Measurements from ENCODE around the gene ALDH3B1.

ALDH3B1 gene

DNA sequence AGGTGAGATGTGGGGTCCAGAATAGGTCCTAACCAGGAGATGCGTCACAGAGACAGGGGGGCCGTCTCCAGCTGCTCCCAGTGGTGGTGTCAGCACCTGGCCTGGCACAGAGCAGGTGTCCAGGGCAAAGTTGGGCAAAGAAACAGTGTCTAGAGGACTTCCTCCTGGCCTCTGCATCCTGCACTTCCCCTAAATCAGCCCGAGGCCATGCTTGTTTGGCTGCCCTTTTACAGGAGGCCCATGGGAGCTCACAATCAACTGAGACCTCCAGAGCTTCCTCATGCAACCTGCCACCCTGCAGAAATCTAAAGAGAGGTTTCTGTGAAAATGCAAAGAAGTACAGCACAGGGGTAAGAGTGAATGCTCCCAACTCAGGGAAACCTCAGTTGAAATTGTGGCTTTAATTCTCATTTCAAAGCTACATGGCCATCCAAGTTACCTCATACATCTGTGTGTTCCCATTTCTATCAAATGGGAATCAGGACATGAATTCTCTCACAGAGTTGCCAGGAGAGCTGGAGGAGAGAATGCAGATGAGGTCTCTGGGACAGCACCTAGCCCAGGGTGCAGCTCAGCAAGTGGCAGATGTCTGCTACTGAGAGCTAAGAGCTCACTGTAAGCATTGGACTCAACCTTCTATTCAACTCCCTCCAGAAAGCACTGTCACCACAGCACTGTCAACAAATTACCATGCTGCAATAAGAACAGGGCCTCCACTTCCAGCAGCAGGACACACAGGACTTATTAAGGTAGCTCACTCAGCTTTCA lies 61.3 kb downstream of the ALDH3B1 start:
- DNase-seq (ENCODE audit: low spot score), result no peak

DNA sequence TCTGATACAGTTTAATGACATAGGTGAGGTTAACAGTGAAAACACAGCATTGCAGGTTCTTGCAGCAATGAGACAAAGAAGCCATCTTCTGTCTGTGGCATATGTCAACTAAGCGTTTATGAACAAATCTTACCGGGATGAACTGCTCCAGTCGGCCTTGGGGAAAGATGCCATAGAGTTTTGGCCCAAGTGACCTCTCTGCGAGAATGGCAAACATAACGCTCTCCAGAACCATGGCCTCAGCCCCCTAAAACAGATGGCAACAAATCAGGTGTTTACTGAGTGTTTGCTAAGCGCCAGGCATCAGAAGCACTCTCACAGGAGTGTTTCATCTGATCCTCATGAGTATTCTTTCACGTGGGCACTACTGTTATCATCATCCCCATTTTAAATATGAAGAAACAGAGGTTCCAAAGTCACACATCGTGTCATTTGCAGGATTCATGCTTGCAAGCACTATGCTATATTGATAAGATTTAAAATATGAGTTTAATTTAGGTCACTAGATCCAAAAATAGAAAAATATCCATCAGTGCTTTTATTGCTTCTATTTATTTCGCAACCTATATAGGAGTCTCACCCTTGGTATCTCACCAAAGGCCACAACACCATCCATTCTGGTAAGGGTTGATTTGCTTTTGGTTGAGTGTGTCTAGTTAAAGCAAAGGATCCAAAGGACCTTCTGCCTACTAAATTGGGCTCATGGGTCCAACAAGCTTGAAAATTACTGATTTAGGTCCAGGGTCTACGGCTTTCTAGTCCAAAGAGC lies 64.6 kb downstream of the ALDH3B1 start:
- no peak for DNase-seq (ENCODE audit: low spot score)

DNA sequence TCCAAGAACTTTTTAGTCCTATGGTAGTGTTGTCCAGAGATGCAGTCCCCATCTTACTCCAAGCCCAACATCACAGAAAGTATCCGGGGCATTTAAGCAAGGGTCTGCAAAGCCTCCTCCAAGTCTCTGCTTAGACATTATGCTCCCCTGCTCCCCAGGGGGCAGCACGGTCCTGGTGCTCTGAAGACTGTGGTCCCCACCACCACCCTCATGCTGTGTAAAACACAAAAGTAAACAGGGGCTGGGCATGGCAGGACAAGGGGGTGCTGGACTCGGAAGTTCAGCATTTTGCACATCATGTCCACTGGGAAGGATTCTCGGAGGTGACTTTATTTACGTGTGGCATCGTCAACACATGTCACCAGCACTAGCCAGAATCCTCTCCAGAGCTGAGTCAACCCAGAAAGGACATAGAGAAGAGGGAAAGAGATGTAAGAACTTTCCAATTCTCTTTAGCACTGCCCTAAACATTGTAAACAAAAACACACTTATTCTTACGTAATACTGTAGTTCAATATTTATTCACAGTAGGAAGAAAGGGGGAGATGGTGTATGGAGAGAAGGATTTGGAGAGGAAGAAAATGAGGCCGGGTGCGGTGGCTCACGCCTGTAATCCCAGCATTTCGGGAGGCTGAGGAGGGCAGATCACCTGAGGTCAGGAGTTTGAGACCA lies 66.4 kb downstream of the ALDH3B1 start:
- no peak for DNase-seq (ENCODE audit: low spot score)

DNA sequence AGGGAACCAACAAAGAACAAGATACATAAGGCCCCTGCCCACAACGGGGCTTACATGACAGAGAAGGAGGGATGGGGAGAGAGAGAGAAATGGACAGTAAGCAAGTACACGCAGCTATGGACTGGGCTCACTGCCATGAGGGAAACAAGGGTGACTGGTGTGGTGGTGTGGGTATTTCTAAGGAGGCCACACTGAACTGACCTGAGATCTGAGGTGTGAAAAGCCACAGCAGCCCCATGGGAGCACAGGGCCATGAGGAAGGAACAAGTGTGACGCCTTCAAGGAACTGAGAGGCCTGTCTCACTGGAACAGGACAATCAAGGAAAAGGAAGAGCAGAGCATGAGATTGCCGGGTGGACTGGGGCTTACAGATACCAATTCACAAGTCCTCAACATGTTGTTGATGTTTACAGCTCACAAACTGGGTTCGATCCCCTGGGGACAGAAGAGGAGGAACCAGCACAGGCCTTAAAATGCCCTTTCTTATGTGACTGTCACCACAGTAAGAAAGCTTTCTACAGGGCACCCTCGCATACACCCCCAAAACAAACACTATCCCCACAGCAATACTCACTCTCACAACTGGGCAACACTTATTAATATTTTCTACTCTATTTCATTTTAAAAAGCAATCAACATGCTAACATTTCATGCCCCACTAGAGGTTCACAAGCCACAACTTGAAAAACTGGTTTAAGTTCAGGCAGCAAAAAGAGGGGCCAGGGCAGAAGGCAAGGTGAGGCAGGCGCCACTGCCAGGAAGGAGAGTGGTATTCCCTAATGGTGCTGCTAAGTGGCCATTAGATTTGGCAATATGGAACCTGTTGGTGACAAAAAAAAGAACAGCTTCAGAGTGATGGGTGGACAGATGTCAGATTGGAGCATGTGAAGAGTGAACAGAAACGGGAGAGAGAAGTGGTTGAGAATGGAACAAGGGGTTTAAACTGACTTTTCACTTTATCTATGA lies 67.8 kb downstream of the ALDH3B1 start:
- DNase-seq (ENCODE audit: low spot score), result no peak

Measured in CD4-positive, alpha-beta T cell treated with Interleukin-6 at 100 ng/mL for 8 hours (primary cell).